NCI-H2171 treated with DMSO at 0.1 percent for 48 hours (cell line): ENCODE results near the gene PARK7.
"Not testable (repeated sequence)": the region's sequence is repeated elsewhere in the genome, so short reads cannot be mapped to it uniquely, and the experiment has no call there.

Experiments
- DNase-seq: peaks from one replicate; lab custom pipeline; 2025; lab: John Stamatoyannopoulos, UW

The PARK7 gene

DNA sequence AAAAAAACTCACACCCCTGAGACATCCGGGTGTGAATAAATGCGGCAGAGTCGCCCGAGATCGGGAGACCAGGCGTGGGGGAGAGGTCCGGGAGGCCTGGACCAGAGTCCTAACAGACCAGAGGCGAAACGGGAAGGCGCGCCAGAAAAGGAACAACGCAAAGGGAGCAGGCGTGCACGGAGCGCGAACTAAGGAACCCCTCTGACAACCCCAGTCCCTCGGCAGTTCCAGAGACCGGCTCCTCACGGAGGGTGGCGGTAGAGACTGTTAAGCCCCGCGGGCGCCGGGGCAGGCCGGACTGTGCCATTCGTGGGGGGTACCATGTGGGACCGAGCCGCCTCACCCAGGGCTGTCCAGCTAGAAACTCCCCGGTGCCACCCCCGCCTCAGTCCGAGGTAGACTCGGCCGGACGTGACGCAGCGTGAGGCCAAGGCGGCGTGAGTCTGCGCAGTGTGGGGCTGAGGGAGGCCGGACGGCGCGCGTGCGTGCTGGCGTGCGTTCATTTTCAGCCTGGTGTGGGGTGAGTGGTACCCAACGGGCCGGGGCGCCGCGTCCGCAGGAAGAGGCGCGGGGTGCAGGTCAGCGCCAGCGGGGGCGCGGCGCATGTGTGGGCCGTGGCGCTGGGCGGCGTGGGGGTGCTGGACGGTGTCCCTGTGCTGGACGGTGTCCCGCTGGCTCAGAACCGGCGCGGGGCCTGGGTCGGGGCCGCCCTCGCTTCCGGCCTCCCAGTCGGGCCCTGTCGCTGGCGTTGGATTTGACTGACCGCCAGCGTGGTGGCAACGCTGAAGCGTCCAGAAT lies at the start of gene PARK7:
PARK7 (plus strand) TSS at position 496 of the 798 bp plus-strand sequence. CDS start 1,075 bp downstream, outside the sequence.
- peak; percentile 100 for DNase-seq

DNA sequence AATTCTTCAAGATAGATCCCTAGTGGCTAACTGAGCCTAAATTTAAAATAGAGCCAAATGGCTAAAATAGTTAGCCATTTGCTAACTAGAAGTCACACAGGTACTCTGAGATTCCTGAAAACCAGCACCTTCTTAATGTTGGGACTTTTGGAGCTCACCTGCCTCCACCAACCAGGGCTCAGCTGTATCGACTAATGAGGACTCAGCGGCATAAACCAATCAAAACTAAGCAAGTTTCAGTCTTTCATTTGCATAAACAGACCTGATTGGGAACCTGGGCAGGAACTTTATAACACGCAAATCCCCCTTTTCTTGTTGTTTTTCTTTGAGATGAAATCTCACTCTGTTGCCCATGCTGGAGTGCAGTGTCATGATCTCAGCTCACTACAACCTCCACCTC lies 49.4 kb upstream of the PARK7 start:
- no peak for DNase-seq

DNA sequence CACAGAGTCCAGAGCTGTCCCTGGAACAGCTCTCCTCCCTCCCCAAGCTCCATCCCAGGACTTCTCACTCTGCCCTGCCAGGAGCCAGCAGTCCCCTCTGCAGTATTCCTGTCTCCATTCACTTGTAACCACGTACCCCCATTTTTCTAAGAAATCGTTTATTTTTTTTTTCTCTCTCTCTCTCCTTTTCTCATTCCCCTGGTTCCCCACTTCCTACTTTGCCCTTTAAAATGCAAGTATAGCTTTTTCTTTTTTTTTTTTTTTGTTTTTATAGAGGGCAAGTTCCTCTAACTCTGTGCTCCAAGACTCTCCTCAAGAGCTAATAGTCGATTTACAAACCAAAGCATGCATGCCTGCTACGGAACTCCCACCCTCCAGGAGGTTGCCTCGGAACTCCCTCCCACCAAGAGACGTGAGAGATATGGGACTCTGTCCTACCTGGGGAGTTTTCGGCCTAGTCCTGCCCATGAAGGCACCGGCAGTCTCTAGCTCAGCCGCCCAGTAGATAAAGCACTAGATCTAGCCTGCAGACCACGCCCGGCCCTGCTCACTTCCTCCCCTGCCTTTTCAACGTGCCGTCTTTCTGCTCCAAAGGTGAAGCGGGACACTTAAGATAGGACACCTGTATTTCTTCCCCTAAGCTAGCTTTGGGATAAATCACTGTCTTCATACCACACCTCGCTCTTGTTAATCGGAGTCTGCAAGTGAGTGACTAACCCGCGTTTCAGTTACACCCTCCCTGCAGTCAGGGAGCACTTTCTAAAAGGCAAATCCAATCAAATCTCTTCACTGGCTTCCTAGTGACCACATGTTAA lies 48.6 kb upstream of the PARK7 start:
- DNase-seq = no peak

DNA sequence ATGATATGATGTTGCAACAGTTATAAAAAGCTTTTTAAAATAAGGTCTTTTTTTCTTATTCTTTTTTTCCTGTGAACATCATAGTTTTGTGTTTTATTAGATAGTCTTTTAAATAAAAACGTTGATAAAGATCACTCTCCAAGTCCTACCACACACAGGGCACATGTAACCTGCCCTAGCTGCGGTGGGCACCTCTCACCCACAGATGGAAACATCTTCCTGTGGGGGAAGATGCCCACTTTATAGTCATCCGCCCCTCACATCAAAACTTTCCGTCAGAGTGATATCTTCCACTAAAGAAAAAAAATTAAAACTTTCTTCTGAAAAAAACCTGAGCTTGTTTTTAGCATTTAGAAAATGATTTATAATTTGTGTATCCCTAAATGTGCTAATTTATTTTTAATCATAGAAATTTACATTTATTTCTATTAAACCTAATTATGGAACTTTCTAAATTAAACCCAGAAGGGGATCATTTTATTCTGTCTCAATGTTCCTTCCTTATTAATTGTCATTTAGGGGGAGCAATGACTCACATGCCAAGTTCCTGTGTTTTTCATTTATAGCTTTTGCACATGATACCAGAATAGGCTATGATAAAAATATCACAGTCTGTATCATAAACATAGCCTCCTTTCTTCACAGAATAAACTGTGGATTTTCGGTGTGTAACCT lies 45.5 kb upstream of the PARK7 start:
- no peak for DNase-seq

DNA sequence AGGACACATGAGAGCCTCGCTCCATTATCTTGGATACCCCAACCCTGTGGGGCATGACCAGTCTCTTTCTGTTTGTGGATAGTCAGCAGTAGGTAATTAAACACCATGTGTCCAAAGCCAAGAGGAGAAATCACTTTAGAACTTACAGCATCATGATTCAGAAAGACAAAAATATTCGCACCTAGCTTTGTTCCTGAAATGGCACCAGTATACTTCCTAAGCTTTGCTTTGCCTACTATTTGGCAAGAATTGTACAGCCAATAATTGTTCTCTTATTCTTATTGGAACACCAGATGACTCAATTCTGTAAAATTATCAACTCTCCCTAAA lies 45.0 kb upstream of the PARK7 start:
- no peak for DNase-seq

DNA sequence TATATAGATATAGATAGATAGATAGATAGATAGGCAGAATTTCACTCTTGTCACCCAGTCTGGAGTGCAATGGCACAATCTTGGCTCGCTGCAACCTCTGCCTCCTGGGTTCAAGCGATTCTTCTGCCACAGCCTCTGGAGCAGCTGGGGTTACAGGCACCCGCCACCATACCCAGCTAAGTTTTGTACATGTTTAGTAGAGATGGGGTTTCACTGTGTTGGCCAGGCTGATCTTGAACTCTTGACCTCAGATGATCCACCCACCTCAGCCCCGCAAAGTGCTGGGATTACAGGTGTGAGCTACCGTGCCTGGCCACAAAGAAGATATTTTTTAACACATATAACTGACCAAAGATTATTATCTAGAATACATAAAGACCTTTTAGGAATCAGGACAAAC lies 43.5 kb upstream of the PARK7 start:
- not testable (repeated sequence) for DNase-seq

DNA sequence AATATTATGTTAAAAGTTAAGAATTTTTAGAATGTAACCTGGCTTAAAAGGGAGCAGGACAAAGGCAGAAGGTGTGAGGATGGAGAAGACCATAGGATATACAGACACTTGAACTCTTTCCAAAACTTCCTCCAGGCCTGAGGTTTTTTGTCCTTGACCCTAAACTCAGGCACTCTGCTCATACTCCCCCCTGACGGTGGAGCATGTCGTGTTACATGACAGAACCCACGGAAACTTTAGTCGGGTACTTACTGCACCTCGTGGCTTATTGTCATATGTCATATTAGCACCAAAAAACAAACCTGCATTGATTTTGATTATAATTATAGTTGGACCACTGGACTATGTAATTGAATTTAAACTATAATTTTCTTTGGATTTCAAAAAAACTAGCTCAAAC lies 41.6 kb upstream of the PARK7 start:
- no peak for DNase-seq

DNA sequence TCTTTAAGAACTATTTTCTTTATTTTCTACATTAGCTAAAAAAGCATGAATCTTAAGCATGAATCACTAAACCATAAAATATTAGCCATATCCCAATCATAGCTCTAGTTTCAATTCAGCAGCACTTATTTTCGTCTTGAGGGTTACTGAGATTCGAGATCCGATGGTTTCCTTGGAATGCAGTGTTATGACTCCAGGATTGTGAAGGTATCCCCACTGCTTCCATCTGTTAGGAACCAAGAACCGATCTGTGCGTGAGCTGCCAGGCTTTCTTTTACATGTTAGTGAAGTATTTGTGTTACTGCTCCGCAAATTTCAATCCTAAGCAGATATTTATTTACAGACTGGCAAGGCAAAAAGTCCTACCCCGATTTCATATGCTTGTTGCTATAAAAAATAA lies 39.7 kb upstream of the PARK7 start:
- no peak for DNase-seq

DNA sequence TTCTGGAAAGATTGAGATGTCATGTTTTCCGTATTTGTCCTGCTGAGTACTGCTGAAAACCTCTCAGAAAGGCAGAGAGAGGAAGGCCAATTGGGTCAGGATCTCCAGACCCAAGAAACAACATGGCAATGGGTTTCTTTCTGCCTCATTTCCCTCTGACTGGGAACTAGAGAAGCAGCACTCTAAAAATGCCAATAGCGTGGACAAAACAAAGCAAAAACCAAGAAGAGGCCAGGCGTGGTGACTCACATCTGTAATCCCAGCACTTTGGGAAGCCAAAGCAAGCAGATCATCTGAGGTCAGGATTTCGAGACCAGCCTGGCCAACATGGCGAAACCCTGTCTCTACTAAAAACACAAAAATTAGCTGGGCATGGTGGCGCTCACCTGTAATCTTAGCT lies 39.2 kb upstream of the PARK7 start:
- DNase-seq = no peak

DNA sequence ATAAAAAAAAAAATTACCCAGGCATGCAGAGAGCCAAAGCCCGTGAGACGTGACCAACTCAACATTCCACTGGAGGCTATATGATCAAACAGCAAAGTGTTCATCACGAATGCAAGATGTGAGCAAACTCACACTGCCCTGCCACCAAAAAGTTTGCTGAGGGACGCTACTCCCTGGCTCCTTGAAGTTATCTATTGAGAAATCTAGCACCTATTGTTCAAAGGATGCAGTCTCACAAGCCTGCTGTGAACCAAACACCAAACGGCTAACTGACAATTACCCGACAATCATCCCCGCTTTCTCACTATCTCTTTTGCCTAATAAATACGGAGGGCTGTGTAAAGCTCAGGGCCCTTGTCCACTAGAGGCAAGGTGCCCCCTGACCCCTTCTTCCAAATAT lies 34.5 kb upstream of the PARK7 start:
- not testable (repeated sequence) for DNase-seq

DNA sequence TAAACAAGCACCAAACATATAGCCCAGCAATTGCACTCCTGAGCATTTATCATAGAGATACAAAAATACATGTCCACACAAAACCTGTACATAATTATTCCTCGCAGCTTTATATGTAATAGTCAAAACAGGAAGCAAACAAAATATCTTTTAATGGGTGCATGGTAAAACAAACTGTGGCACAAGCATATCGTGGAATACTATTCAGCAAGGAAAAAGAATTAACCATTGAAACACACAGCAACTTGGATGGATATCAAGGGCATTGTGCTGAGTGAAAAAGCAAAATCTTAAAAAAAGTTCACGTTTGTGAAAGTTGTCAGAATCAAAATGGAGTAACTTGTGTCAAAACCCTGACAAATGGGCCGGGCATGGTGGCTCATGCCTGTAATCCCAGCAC lies 33.3 kb upstream of the PARK7 start:
- no peak for DNase-seq

DNA sequence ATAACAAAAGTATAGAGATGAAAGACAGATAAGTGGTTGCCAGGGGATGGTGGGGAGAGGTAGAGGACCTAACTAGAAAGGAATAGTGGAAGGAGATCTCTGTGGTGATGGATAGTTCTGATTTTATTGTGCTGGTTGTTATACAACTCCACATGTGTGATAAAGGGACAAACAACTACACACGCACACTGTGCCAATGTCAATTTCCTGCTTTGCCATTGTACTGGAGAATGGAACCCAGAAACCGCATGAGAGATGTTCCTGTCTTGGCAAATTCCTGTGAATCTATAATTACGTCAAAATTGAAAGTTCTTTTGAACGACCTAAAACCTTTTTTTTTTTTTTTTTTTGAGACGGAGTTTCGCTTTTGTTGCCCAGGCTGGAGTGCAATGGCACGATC lies 31.9 kb upstream of the PARK7 start:
- no peak for DNase-seq

DNA sequence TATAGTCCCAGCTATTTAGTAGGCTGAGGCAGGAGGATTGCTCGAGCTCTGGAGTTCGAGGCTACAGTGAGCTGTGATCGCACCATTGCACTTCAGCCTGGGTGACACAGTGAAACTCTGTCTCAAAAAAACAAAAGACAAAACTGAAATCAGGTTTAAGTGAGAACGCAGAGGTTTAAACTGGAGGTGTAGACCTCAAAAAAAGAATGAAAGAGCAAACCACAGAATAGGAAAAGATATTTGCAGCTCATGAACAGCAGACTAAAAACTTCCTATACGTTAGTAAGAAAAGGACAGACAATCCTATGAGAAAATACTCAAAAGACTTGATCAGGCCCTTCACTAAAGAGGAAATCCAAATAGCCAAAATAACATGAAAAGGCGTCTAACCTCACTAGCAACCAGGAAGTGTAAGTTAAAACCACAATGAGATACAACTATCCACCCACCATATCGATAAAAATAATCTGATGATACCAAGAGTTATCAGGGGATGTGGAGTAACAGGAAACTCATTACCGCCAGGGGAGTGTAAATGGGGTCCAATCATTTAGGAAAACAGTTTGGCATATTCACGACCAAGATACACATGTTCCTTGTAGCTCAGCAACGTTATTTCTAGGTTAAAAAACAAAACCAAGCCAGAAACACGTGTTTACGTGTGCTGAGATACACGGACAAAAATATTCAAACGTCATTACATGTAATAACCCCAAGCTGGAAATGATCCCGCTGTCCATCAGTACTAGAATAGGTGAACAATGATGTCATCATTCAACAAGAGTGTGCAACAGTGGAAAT lies 30.7 kb upstream of the PARK7 start:
- DNase-seq = no peak

DNA sequence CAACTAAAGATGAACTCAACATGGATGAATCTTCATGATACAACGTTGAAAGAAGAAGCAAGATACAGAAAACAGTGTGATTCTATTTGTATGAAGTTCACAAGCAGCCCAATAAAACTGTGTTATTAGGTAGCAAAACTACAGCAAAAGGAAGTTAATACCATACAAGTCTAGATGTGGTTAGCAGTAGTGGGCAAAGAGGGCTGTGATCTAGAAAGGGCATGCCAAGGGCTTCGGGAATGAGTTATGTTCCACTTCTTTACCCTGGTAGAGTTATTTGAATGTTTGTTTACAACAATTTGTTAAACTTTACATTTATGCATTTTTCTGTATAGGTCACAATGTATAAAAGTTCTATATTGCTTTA lies 30.1 kb upstream of the PARK7 start:
- DNase-seq = no peak

DNA sequence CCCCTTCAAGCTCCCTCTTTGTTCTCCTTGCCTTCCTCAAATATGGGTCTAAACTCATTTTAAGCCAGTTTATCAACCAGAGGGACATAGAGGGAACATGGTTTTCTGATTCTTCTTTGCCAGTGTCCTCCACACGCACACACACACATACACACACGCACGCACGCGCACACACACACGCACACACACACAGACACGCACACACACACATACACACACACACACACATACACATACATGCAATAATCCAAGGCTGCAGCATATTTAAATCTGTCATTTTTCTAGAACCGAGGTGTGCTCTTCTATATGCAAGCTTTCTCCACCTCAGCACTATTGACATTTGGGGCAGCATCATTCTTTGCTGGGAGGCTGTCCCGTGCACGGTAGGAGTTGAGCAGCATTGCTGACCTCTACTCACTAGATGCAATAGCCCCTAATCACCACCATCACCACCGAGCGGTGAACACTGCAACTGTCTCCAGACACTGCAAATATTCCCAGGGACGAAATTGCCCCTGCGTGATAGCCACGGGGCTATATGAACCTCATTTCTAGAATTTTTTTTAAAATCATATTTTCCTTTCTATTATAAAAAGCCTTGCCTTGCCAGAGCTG lies 28.9 kb upstream of the PARK7 start:
- no peak for DNase-seq

DNA sequence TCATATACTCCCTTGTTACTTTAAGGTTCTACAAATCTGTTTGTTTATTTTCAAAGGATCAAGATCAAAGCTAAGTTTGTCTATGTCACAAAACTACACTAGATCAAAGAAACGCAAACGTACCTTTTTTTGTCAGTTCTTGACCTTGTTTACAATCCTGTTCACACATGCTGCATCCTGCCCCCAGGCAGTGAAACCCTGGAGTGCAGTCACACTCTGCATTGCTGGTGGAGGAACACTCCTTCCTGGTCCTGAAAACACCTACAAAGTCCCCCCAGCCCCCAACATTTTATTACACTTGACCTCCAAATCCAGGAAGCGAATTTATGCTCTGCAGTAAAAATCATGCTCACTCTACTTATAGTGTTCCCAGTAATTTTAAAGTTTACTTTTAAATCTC lies 23.4 kb upstream of the PARK7 start:
- DNase-seq = no peak

DNA sequence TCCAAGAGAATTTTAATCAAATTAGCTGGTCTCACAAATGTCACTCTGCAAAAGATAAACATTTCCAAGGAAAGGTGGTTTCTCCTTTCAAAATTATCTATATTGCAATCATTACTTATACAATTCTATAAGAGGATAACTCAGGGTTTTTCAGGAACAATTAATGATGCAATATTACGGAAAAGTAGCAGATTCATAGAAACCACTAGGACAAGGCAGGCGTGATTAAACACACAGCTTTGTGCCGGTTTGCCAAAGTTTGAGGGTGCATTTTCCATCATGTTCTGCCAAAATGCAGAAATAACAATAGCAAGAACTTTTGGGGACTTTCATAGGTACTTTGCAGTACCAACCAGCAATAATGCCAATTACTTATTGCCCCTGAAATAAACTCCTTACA lies 21.5 kb upstream of the PARK7 start:
- DNase-seq = no peak

DNA sequence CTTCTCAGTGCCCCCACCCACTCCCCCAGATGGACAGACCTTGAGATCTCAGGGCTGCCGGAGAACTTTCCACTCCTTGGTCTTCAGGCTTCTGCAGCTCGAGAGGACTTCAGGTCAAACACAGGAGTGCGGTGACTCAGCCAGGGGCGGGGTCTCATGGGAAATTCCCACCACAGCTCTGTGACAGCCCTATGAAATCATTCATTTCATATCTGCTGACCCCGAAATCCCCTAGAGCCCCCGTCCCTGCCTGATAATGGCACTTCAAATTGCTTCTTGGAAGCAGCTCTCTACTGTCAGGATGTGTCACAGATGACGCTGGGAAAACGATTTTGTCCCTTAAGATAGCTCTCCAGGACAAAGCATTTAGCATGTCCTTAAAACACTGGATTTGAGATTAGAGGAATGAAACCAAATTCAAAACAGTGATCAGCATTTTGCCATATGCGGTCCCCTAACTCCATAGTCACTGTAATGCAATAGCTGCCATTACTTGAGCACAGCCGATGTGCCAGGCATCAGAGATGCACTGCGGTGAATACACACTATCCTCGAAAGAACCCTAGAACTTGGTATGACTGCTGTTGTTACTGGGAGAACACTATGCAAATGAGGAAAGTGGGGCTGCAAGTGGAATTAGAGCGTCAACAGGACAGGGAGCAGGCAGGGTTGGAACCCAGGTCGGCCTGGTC lies 20.6 kb upstream of the PARK7 start, which contains the start of gene TNFRSF9:
TNFRSF9 (minus strand) TSS at position 95 of the 692 bp plus-strand sequence. CDS start 845 bp downstream, outside the sequence.
- DNase-seq = no peak

DNA sequence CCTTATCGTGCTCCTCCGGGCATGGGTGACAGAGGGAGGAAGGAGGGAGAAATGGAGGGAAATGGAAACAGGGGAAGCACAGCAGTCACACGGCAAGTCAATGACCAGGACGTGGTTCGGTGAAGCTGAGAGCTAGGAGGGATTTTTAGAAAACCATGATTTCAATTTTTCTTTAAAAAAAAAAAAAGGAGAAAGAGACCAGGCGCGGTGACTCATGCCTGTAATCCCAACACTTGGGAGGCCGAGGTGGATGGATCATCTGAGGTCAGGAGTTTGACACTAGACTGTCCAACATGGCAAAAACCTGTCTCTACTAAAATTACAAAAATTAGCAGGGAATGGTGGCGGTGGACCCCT lies 20.1 kb upstream of the PARK7 start:
- DNase-seq = no peak

DNA sequence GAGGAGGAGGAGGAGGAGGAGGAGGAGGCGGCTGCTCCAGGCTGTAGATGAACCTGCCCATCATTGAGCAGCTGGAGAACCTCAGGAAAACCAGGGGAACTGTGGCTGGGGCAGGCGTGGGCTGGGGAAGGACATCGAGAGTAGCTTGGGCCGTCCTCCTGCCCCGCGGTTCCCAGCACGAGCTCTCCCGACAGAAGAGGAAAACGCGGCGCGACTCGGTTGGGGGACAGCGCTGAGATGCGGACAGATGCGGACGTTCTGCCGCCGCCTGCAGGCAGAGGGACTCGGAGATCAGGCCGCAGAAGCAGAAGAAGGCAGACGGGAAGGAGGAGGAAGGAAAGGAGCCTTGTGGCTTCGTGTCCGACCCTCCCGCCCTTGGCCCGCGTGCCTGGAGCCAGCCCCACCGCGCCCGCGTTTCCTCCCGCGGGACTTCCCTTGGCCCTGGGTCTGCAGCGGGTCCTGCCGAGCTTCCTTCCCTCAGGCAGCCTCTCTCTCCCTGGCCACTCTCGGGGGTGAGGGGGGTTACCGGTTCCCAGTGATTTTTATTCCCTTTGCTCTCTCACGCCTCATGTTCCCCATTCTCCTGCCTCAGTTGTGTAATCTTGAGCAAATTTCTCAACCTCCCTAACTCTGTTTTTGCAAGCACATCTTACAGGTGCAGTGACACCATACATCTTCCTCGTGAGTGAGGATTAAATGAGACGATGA lies 19.1 kb upstream of the PARK7 start:
- peak; percentile 19 for DNase-seq
